Endodermal cell (in vitro differentiated cells): ENCODE results near the gene ARHGAP44. TPM values are rescaled to one million over a fixed set of nuclear protein-coding genes. Genes with fewer than 3 reads are reported as not detected.

Experiments
- DNase-seq: peaks from one replicate; pipeline ENCODE4 v3.0.0-alpha.2; 2017
- H3K27ac ChIP-seq: 2 replicates; pipeline ENCODE4 v1.5.1; 2013; ENCODE audit warnings: mild to moderate bottlenecking, low read depth, low read length, moderate library complexity
- H3K27me3 ChIP-seq: 2 replicates; pipeline ENCODE4 v1.6.1; 2013; ENCODE audit warnings: mild to moderate bottlenecking, low read length, moderate library complexity; ENCODE audit not compliant: insufficient read depth, control insufficient read depth, poor library complexity, severe bottlenecking
- H3K36me3 ChIP-seq: 2 replicates; pipeline ENCODE4 v1.7.0; 2013; ENCODE audit warnings: mild to moderate bottlenecking, low read length, moderate library complexity; ENCODE audit not compliant: control insufficient read depth, insufficient read depth
- H3K4me1 ChIP-seq: one replicate; pipeline ENCODE4 v1.7.0; 2013; ENCODE audit warnings: low read length; ENCODE audit not compliant: control insufficient read depth, insufficient read depth
- H3K4me3 ChIP-seq: 2 replicates; pipeline ENCODE4 v1.5.1; 2013; ENCODE audit warnings: mild to moderate bottlenecking, low read length, moderate library complexity
- H3K9ac ChIP-seq: 2 replicates; pipeline ENCODE4 v1.6.1; 2013; ENCODE audit warnings: mild to moderate bottlenecking, low read length, moderate library complexity; ENCODE audit not compliant: poor library complexity, severe bottlenecking; ENCODE audit errors: extremely low read depth
- H3K9me3 ChIP-seq: 2 replicates; pipeline ENCODE4 v1.6.1; 2013; ENCODE audit warnings: mild to moderate bottlenecking, low read length, moderate library complexity; ENCODE audit not compliant: control insufficient read depth
- H3K27ac Mint-ChIP-seq: 2 replicates; pipeline ENCODE4 v1.8.0; 2020; ENCODE audit warnings: mixed read lengths
- H3K27me3 Mint-ChIP-seq: 2 replicates; pipeline ENCODE4 v1.8.0; 2021; ENCODE audit warnings: mild to moderate bottlenecking, mixed read lengths; ENCODE audit not compliant: insufficient read depth
- H3K36me3 Mint-ChIP-seq: 2 replicates; pipeline ENCODE4 v1.8.0; 2020; ENCODE audit warnings: low read depth, mixed read lengths
- H3K4me1 Mint-ChIP-seq: 2 replicates; pipeline ENCODE4 v1.8.0; 2020; ENCODE audit warnings: mixed read lengths
- H3K4me3 Mint-ChIP-seq: 2 replicates; pipeline ENCODE4 v1.8.0; 2020; ENCODE audit warnings: mild to moderate bottlenecking, moderate library complexity, mixed read lengths
- H3K9me3 Mint-ChIP-seq: 2 replicates; pipeline ENCODE4 v1.8.0; 2020; ENCODE audit warnings: mild to moderate bottlenecking, mixed read lengths
- WGBS, 2 experiments: methylation state at CpG; one replicate each; pipeline versions ENCODE4 v1.1.5 to v1.1.7; 2013; ENCODE audit warnings: missing lambda C conversion rate in 2 of 2, mixed read lengths in 1 of 2; ENCODE audit not compliant: insufficient coverage in 1 of 2, insufficient read length in 1 of 2; 5-methylcytosine and 5-hydroxymethylcytosine counted together
- total RNA-seq, 2 donors: library from RNA; stranded (reverse); fragmentation: NEBNext Ultra II Directional in 1 of 2; extraction: Animal tissue kit (Norgen Biotek cat#: 25700) in 1 of 2; gene quantifications; 2 replicates in 1 of 2; 3 replicates in 1 of 2; pipeline ENCODE4 v1.2.1, GENCODE V29; 2021
- TF ChIP-seq, protein P1 (sequence below): fragments of 200-600 bp; sonication (generic); conservative IDR thresholded peaks from 2 replicates; pipeline ENCODE4 v1.5.0; 2021; ENCODE audit warnings: antibody characterized with exemption, mild to moderate bottlenecking

ARHGAP44 gene
- total RNA-seq, 2 donors from 2014 or later = 14.2 to 21.9 TPM

- Mint-ChIP-seq H3K9me3 (no peaks in the 10 kb centered on the region), H3K27ac (no peak overlapping the region), H3K36me3 (peaks cover 15% of the 10 kb centered on the region), H3K4me1 (no peaks in the 10 kb centered on the region), H3K27me3 (no peaks in the 10 kb centered on the region), H3K4me3 (no peak overlapping the region)
- Histone ChIP-seq H3K36me3 (no peaks in the 10 kb centered on the region), H3K27ac (no peak overlapping the region), H3K9ac (no peak overlapping the region), H3K4me1 (no peaks in the 10 kb centered on the region), H3K27me3 (no peaks in the 10 kb centered on the region), H3K4me3 (no peak overlapping the region), H3K9me3 (no peaks in the 10 kb centered on the region)
- WGBS, 2 experiments = 94 to 95% methylated on average over 4 of the region's 4 CpGs
- no peak for DNase-seq
- TF ChIP-seq, protein P1, sequence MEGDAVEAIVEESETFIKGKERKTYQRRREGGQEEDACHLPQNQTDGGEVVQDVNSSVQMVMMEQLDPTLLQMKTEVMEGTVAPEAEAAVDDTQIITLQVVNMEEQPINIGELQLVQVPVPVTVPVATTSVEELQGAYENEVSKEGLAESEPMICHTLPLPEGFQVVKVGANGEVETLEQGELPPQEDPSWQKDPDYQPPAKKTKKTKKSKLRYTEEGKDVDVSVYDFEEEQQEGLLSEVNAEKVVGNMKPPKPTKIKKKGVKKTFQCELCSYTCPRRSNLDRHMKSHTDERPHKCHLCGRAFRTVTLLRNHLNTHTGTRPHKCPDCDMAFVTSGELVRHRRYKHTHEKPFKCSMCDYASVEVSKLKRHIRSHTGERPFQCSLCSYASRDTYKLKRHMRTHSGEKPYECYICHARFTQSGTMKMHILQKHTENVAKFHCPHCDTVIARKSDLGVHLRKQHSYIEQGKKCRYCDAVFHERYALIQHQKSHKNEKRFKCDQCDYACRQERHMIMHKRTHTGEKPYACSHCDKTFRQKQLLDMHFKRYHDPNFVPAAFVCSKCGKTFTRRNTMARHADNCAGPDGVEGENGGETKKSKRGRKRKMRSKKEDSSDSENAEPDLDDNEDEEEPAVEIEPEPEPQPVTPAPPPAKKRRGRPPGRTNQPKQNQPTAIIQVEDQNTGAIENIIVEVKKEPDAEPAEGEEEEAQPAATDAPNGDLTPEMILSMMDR = no peak
Observed at GRCh38 chr17:12947047-12947446, 157.7 kb downstream of the ARHGAP44 start.

- Histone ChIP-seq H3K4me3 (no peak overlapping the region), H3K9ac (no peak overlapping the region), H3K36me3 (peaks cover 15% of the 10 kb centered on the region), H3K4me1 (no peaks in the 10 kb centered on the region), H3K27me3 (no peaks in the 10 kb centered on the region), H3K9me3 (peaks cover 7% of the 10 kb centered on the region), H3K27ac (no peak overlapping the region)
- DNase-seq = no peak
- Mint-ChIP-seq H3K27ac (no peak overlapping the region), H3K36me3 (peaks cover 47% of the 10 kb centered on the region), H3K4me1 (no peaks in the 10 kb centered on the region), H3K27me3 (no peaks in the 10 kb centered on the region), H3K9me3 (no peaks in the 10 kb centered on the region), H3K4me3 (no peak overlapping the region)
- TF ChIP-seq, protein P1 = no peak
- 95 to 96% methylated on average over 3 of the region's 4 CpGs for WGBS, 2 experiments
Observed at GRCh38 chr17:12952012-12952411, 162.7 kb downstream of the ARHGAP44 start.

DNA sequence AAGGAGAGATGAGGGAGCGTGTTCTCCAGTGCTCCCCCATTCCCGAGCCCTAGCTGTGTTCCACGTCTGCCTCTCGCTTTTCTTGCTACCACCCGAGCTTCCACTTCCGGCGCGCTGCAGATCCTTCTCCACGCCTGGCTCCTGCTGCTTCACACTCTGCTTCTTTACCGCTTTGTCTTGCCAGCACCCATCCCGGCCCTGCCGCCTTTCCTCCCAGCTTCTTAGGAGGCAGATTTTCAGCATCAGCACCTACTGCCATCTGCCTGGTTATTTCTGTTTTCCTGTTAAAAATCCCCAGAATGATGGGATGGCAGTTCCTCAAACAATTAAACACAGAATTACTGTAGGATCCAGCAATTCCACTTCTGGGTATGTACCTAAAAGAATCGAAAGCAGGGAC lies 163.9 kb downstream of the ARHGAP44 start:
- Histone ChIP-seq H3K9ac (no peak overlapping the region), H3K36me3 (peaks cover 19% of the 10 kb centered on the region), H3K27me3 (no peaks in the 10 kb centered on the region), H3K4me3 (no peak overlapping the region), H3K9me3 (peaks cover 7% of the 10 kb centered on the region), H3K27ac (no peak overlapping the region), H3K4me1 (no peaks in the 10 kb centered on the region)
- Mint-ChIP-seq H3K36me3 (peaks cover 54% of the 10 kb centered on the region), H3K27ac (no peak overlapping the region), H3K4me1 (no peaks in the 10 kb centered on the region), H3K9me3 (no peaks in the 10 kb centered on the region), H3K27me3 (no peaks in the 10 kb centered on the region), H3K4me3 (no peak overlapping the region)
- TF ChIP-seq, protein P1 = no peak
- DNase-seq = no peak
- WGBS, 2 experiments = 92 to 94% methylated on average over 13 of the region's 13 CpGs
